NT2/D1 (cell line): Measurements from ENCODE around the gene PRKD3.

ENCODE experiments used
- YY1 ChIP-seq: IDR thresholded peaks from 2 replicates; pipeline ENCODE4 v1.6.1; 2011; ENCODE audit not compliant: insufficient read length, insufficient read depth
- ZNF274 ChIP-seq: IDR thresholded peaks from 2 replicates; pipeline ENCODE4 v1.6.1; 2011; ENCODE audit warnings: mild to moderate bottlenecking, low read depth, low read length

DNA sequence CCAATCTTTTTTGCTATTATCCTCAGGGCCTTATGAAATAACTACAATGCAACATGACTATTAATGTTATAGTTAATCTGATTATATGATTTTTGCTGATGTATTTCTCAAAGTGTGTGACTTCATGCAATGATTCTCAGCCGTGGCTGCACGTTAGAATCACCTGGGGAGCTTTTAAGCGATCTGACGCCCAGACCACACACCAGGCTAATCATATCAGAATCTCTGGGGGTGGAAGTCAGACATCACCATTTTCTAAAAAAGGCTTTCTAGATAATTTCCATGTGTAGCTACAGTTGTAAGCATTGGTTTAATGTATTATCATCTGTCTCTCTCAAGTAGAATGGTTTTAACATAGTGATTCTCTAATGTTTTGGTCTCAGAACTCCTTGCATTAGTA lies 14.3 kb upstream of the PRKD3 start:
- no peak for TF ChIP-seq YY1
- no peak for TF ChIP-seq ZNF274
